Measurements from ENCODE around the gene MAPK8IP1.

MAPK8IP1 gene

GRCh38 chr11:45864041-45864440 lies 21.4 kb upstream of the MAPK8IP1 start:
- DNase-seq (ENCODE audit: extremely low read depth, low read depth) = no peak

GRCh38 chr11:45869551-45869950 lies 15.9 kb upstream of the MAPK8IP1 start:
- no peak for DNase-seq (ENCODE audit: extremely low read depth, low read depth)
- no peak for TF ChIP-seq CTCF (IDR thresholded peaks at IDR 0.05; ENCODE audit: low read depth, low read length)

More at GRCh38 chr11:45864041-45864440, 21.4 kb upstream of the MAPK8IP1 start:
- no peak for TF ChIP-seq CTCF (IDR thresholded peaks at IDR 0.05; ENCODE audit: low read depth, low read length)

GRCh38 chr11:45870706-45871105 lies 14.7 kb upstream of the MAPK8IP1 start:
- TF ChIP-seq CTCF (IDR thresholded peaks at IDR 0.05; ENCODE audit: low read depth, low read length) = no peak

GRCh38 chr11:45871638-45872037 lies 13.8 kb upstream of the MAPK8IP1 start:
- no peak for TF ChIP-seq CTCF (IDR thresholded peaks at IDR 0.05; ENCODE audit: low read depth, low read length)

More at GRCh38 chr11:45870706-45871105, 14.7 kb upstream of the MAPK8IP1 start:
- no peak for DNase-seq (ENCODE audit: extremely low read depth, low read depth)

GRCh38 chr11:45872651-45873356 lies 12.6 kb upstream of the MAPK8IP1 start:
- DNase-seq (ENCODE audit: extremely low read depth, low read depth) = peak; percentile 20
- peak; percentile 76 for TF ChIP-seq CTCF (IDR thresholded peaks at IDR 0.05; ENCODE audit: low read depth, low read length)

More at GRCh38 chr11:45871638-45872037, 13.8 kb upstream of the MAPK8IP1 start:
- DNase-seq (ENCODE audit: extremely low read depth, low read depth) = no peak

GRCh38 chr11:45876401-45876800 lies 9.1 kb upstream of the MAPK8IP1 start:
- TF ChIP-seq CTCF (IDR thresholded peaks at IDR 0.05; ENCODE audit: low read depth, low read length) = no peak

GRCh38 chr11:45877221-45877620 lies 8.2 kb upstream of the MAPK8IP1 start:
- TF ChIP-seq CTCF (IDR thresholded peaks at IDR 0.05; ENCODE audit: low read depth, low read length) = no peak
- no peak for DNase-seq (ENCODE audit: extremely low read depth, low read depth)

More at GRCh38 chr11:45876401-45876800, 9.1 kb upstream of the MAPK8IP1 start:
- DNase-seq (ENCODE audit: extremely low read depth, low read depth) = no peak

All from AG09319 (cell line).